GM12878 (cell line): ENCODE results near the gene C4orf36. TPM values are rescaled to one million over a fixed set of nuclear protein-coding genes. Genes with fewer than 3 reads are reported as not detected.
A peak's percentile ranks its signal among the peaks of the same experiment; 100 is the strongest.

Experiments
- CHD4 ChIP-seq: fragments of 200-600 bp; sonication (generic); IDR thresholded peaks from 2 replicates; pipeline ENCODE4 v1.6.1; 2016; ENCODE audit warnings: mild to moderate bottlenecking
- E4F1 ChIP-seq: fragments of 450-650 bp; IDR thresholded peaks from 2 replicates; pipeline ENCODE4 v1.6.1; 2018; ENCODE audit warnings: borderline replicate concordance, mild to moderate bottlenecking; ENCODE audit not compliant: partially characterized antibody
- EED ChIP-seq: sonication (generic); IDR thresholded peaks from 2 replicates; pipeline ENCODE4 v1.6.1; 2016; ENCODE audit warnings: antibody characterized with exemption, low read depth
- GATAD2B ChIP-seq: fragments of 450-650 bp; conservative IDR thresholded peaks from 2 replicates; pipeline ENCODE4 v1.6.1; 2017; ENCODE audit warnings: low read depth, mild to moderate bottlenecking, moderate library complexity
- JUNB ChIP-seq: IDR thresholded peaks from 2 replicates; pipeline ENCODE4 v1.6.1; 2016; ENCODE audit warnings: antibody characterized with exemption, mild to moderate bottlenecking
- KDM1A ChIP-seq: fragments of 200-600 bp; sonication (generic); IDR thresholded peaks from 2 replicates; pipeline ENCODE4 v1.6.1; 2016; ENCODE audit warnings: borderline replicate concordance
- KLF5 ChIP-seq: fragments of 450-650 bp; IDR thresholded peaks from 2 replicates; pipeline ENCODE4 v1.6.1; 2014; ENCODE audit warnings: mild to moderate bottlenecking; ENCODE audit not compliant: partially characterized antibody
- MLLT1 ChIP-seq: fragments of 450-650 bp; IDR thresholded peaks from 2 replicates; pipeline ENCODE4 v1.6.1; 2016; ENCODE audit warnings: mild to moderate bottlenecking
- MTA3 ChIP-seq: IDR thresholded peaks from 2 replicates; pipeline ENCODE4 v1.6.1; 2012; ENCODE audit warnings: low read length, inconsistent platforms, borderline replicate concordance
- MXI1 ChIP-seq: fragments of 150-350 bp; IDR thresholded peaks from 2 replicates; pipeline ENCODE4 v1.6.1; 2011; ENCODE audit warnings: low read depth, mild to moderate bottlenecking, inconsistent platforms, low read length, improper control_type of control experiment
- PML ChIP-seq: IDR thresholded peaks from 2 replicates; pipeline ENCODE4 v1.6.1; 2012; ENCODE audit warnings: low read length, inconsistent platforms
- RAD21 ChIP-seq: IDR thresholded peaks from 2 replicates; pipeline ENCODE4 v1.6.1; 2011; ENCODE audit warnings: mild to moderate bottlenecking, low read depth, low read length, moderate library complexity; ENCODE audit not compliant: insufficient read depth
- RUNX3 ChIP-seq: IDR thresholded peaks from 2 replicates; pipeline ENCODE4 v1.6.1; 2012; ENCODE audit warnings: low read length, inconsistent platforms
- SMAD5 ChIP-seq: IDR thresholded peaks from 2 replicates; pipeline ENCODE4 v1.6.1; 2016; ENCODE audit warnings: antibody characterized with exemption, low read depth
- STAT3 ChIP-seq: IDR thresholded peaks from 2 replicates; pipeline ENCODE4 v1.6.1; 2011; ENCODE audit warnings: low read depth, low read length, improper control_type of control experiment
- TCF7 ChIP-seq: IDR thresholded peaks from 2 replicates; pipeline ENCODE4 v1.6.1; 2014; ENCODE audit warnings: antibody characterized with exemption, borderline replicate concordance
- WRNIP1 ChIP-seq: IDR thresholded peaks from 2 replicates; pipeline ENCODE4 v1.6.1; 2011; ENCODE audit warnings: low read depth, low read length, improper control_type of control experiment, borderline replicate concordance
- ZBTB11 ChIP-seq: fragments of 450-650 bp; formaldehyde crosslinking; IDR thresholded peaks from 2 replicates; pipeline ENCODE4 v1.5.0; 2022; ENCODE audit warnings: mild to moderate bottlenecking, missing genetic modification characterization
- ZBTB33 ChIP-seq: fragments of 450-650 bp; IDR thresholded peaks from 2 replicates; pipeline ENCODE4 v1.6.1; 2017; ENCODE audit warnings: mild to moderate bottlenecking
- ZSCAN29 ChIP-seq: fragments of 450-650 bp; IDR thresholded peaks from 2 replicates; pipeline ENCODE4 v1.6.1; 2017; ENCODE audit warnings: mild to moderate bottlenecking, moderate library complexity
- polyA plus RNA-seq, 11 experiments: library from polyadenylated mRNA; depleted of rRNA in 4 of 11; unstranded in 6 of 11; stranded (reverse) in 5 of 11; fragments of >200 nt; fragmentation: Nextera tagmentation in 4 of 11; fragmentation: Illumina TruSeq in 1 of 11; extraction: Ambion mirVana in 4 of 11; extraction: Trizol in 1 of 11; gene quantifications; 1 replicate in 1 of 11; 2 replicates in 10 of 11; pipeline versions ENCODE4 v1.2.1 to v1.2.3, GENCODE V29; 2011 to 2016; ENCODE audit warnings: inconsistent platforms in 2 of 11, missing spikeins in 2 of 11, low read depth in 1 of 11
- total RNA-seq, 4 experiments: library from RNA; depleted of rRNA in 3 of 4; stranded (reverse); fragments of >200 nt in 3 of 4; fragmentation: Illumina TruSeq in 1 of 4; extraction: Trizol in 1 of 4; gene quantifications; 2 replicates each; pipeline versions ENCODE4 v1.2.1 to v1.2.3, GENCODE V29; 2013 to 2021

C4orf36 gene
- total and polyA plus RNA-seq, 10 of the 15 experiments (the other 5 are each of a cell fraction or from before 2014, with no cell fraction given) = 0.35 to 2.7 (median 1.3) TPM; not detected in 2

DNA sequence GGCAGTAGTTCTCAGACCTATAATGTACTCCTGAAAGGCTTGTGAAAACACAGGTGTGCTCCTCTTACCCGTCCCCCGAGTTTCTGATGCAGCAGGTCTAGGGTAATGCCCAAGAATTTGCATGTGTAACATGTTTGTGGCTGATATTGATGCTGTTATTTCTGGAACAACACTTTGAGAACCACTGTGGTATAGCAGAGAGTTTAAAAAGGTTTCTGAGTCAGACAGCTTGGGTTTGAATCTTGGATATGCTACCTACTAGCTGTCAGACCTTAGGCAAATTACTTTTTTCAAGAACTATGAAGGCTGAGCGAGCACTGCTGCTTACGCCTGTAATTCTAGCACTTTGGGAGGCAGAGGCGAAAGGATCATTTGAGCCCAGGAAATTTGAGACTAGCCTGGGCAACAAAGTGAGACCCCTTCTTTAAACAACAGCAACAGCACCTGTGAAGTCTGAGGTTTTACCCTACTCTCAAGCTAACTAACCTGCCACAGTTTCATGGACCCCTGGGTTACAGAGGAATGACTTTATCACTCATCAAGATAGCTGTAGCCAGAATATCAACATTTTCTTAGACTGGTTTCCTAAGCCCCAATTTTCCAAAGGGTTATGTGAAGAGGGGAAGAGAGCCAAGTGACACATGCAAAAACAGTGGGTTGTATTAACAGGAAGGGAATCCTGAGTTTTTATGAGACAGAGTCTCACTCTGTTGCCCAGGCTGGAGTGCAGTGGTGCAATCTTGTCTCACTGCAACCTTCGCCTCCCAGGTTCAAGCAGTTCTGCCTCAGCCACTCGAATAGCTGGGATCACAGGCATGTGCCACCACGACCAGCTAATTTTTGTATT, 47.7 kb upstream of the C4orf36 start (continued):
- no peak for TF ChIP-seq ZBTB33
- TF ChIP-seq E4F1 = no peak
- no peak for TF ChIP-seq CHD4
- peak; percentile 71 for TF ChIP-seq PML
- TF ChIP-seq MXI1 = peak; percentile 77
- peak; percentile 77; the same call in 1 of the 2 replicates for TF ChIP-seq MTA3
- TF ChIP-seq TCF7 = no peak
- no peak for TF ChIP-seq KLF5
- no peak for TF ChIP-seq KDM1A
- TF ChIP-seq EED = peak; percentile 55
- TF ChIP-seq STAT3 = peak; percentile 83; the same call in 1 of the 2 replicates
- TF ChIP-seq GATAD2B = 0 out of 2 replicates have a peak, but pooled peaks have one; percentile 18
- TF ChIP-seq RAD21 = 0 out of 2 replicates have a peak, but pooled peaks have one; percentile 14
- no peak for TF ChIP-seq ZSCAN29
- TF ChIP-seq JUNB = peak; percentile 42; the same call in 1 of the 2 replicates
- no peak for TF ChIP-seq SMAD5
- TF ChIP-seq WRNIP1 = no peak
- peak; percentile 97 for TF ChIP-seq RUNX3
- no peak for TF ChIP-seq ZBTB11
- peak; percentile 35; the same call in 1 of the 2 replicates for TF ChIP-seq MLLT1
